Lower leg skin (tissue), 3 donors: ENCODE measurements around the gene METTL25.

Experiments used
- POLR2A ChIP-seq, 2 donors: fragments of 450-650 bp; IDR thresholded peaks; one replicate each; pipeline ENCODE4 v1.6.1; 2016 to 2017; ENCODE audit warnings: antibody characterized with exemption in 2 of 2, mild to moderate bottlenecking in 1 of 2, moderate library complexity in 1 of 2
- TF ChIP-seq, protein P1 (sequence below), 3 donors: fragments of 450-650 bp; IDR thresholded peaks; one replicate each; pipeline ENCODE4 v1.5.1; 2016; ENCODE audit warnings: antibody characterized with exemption in 3 of 3, mild to moderate bottlenecking in 3 of 3, moderate library complexity in 2 of 3

GRCh38 chr12:82383930-82384552 is 25.7 kb downstream of the METTL25 start:
- TF ChIP-seq, protein P1, sequence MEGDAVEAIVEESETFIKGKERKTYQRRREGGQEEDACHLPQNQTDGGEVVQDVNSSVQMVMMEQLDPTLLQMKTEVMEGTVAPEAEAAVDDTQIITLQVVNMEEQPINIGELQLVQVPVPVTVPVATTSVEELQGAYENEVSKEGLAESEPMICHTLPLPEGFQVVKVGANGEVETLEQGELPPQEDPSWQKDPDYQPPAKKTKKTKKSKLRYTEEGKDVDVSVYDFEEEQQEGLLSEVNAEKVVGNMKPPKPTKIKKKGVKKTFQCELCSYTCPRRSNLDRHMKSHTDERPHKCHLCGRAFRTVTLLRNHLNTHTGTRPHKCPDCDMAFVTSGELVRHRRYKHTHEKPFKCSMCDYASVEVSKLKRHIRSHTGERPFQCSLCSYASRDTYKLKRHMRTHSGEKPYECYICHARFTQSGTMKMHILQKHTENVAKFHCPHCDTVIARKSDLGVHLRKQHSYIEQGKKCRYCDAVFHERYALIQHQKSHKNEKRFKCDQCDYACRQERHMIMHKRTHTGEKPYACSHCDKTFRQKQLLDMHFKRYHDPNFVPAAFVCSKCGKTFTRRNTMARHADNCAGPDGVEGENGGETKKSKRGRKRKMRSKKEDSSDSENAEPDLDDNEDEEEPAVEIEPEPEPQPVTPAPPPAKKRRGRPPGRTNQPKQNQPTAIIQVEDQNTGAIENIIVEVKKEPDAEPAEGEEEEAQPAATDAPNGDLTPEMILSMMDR (IDR thresholded peaks at IDR 0.05): no peak
- no peak for TF ChIP-seq POLR2A (IDR thresholded peaks at IDR 0.05)
